Fibroblast of lung (primary cell): ENCODE data around the gene WWOX. TPM values are rescaled to one million over a fixed set of nuclear protein-coding genes. Genes with fewer than 3 reads are reported as not detected.

Experiments used
- DNase-seq, 2 donors: peaks; one replicate each; pipeline versions ENCODE4 v3.0.0 to v3.0.0-alpha.2; 2010; ENCODE audit warnings: low read depth in 2 of 2
- H2AFZ ChIP-seq: 2 replicates; pipeline ENCODE4 v1.5.1; 2012; ENCODE audit warnings: low read length, control low read depth, inconsistent platforms
- H3K27ac ChIP-seq: 2 replicates; pipeline ENCODE4 v1.5.1; 2011; ENCODE audit warnings: low read length, control low read depth; ENCODE audit not compliant: insufficient read depth
- H3K27me3 ChIP-seq: 2 replicates; pipeline ENCODE4 v1.5.1; 2011; ENCODE audit warnings: mild to moderate bottlenecking, low read length; ENCODE audit not compliant: control insufficient read depth, insufficient read depth
- H3K36me3 ChIP-seq: 2 replicates; pipeline ENCODE4 v1.5.1; 2011; ENCODE audit warnings: low read length; ENCODE audit not compliant: control insufficient read depth, insufficient read depth
- H3K4me1 ChIP-seq: 2 replicates; pipeline ENCODE4 v1.5.1; 2011; ENCODE audit warnings: low read length; ENCODE audit not compliant: control insufficient read depth, insufficient read depth; ENCODE audit errors: extremely low read depth
- H3K4me2 ChIP-seq: 2 replicates; pipeline ENCODE4 v1.5.1; 2011; ENCODE audit warnings: low read length, control low read depth; ENCODE audit not compliant: insufficient read depth; ENCODE audit errors: extremely low read depth
- H3K4me3 ChIP-seq, 4 experiments: fragments of 200-600 bp in 1 of 4; sonication (generic) in 1 of 4; replicated peaks in 1 of 4; 2 replicates each; pipeline ENCODE4 v1.5.1; 2011 to 2016; ENCODE audit warnings: low read length in 4 of 4, low read depth in 3 of 4, mild to moderate bottlenecking in 3 of 4, control low read depth in 2 of 4, inconsistent platforms in 1 of 4, mixed read lengths in 1 of 4; ENCODE audit not compliant: insufficient read depth in 1 of 4; ENCODE audit errors: control extremely low read depth in 1 of 4
- H3K79me2 ChIP-seq: 2 replicates; pipeline ENCODE4 v1.5.1; 2012; ENCODE audit warnings: mild to moderate bottlenecking, low read length, inconsistent platforms; ENCODE audit not compliant: control insufficient read depth, insufficient read depth
- H3K9ac ChIP-seq: 2 replicates; pipeline ENCODE4 v1.5.1; 2011; ENCODE audit warnings: mild to moderate bottlenecking, low read length, control low read depth; ENCODE audit not compliant: insufficient read depth
- H3K9me3 ChIP-seq: 2 replicates; pipeline ENCODE4 v1.5.1; 2012; ENCODE audit warnings: low read depth, low read length; ENCODE audit not compliant: control insufficient read depth, insufficient read depth
- H4K20me1 ChIP-seq: 2 replicates; pipeline ENCODE4 v1.5.1; 2011; ENCODE audit warnings: low read length; ENCODE audit not compliant: control insufficient read depth, insufficient read depth; ENCODE audit errors: extremely low read depth
- CTCF ChIP-seq, 2 donors: IDR thresholded peaks in 1 of 2; conservative IDR thresholded peaks in 1 of 2; 1 replicate in 1 of 2; 2 replicates in 1 of 2; pipeline ENCODE4 v1.5.1; 2011 to 2012; ENCODE audit warnings: low read length in 2 of 2, control low read depth in 1 of 2, inconsistent platforms in 1 of 2, low read depth in 1 of 2, mild to moderate bottlenecking in 1 of 2
- EZH2 ChIP-seq: IDR thresholded peaks from 2 replicates; pipeline ENCODE4 v1.5.1; 2012; ENCODE audit warnings: low read length, control low read depth, mild to moderate bottlenecking; ENCODE audit errors: missing control alignments
- polyA plus RNA-seq, 2 donors: library from polyadenylated mRNA; depleted of rRNA in 1 of 2; stranded (reverse) in 1 of 2; unstranded in 1 of 2; fragments of >200 nt; gene quantifications; 2 replicates each; pipeline ENCODE4 v1.2.1, GENCODE V29; 2011 to 2012; ENCODE audit warnings: missing spikeins in 1 of 2
- total RNA-seq: library from RNA; depleted of rRNA; stranded (reverse); fragments of >200 nt; gene quantifications from 2 replicates; pipeline ENCODE4 v1.2.1, GENCODE V29; 2014

Gene WWOX
- total and polyA plus RNA-seq, 2 donors (not counting 1 experiment from before 2014, with no cell fraction given), result 5.6 to 16.3 TPM

- Histone ChIP-seq H3K4me2 (no peak overlapping the region), H3K4me3 (no peak overlapping the region), H3K4me1 (no peaks in the 10 kb centered on the region), H3K27ac (no peak overlapping the region), H3K9ac (no peak overlapping the region), H4K20me1 (no peaks in the 10 kb centered on the region), H2AFZ (no peak overlapping the region), H3K36me3 (no peaks in the 10 kb centered on the region), H3K79me2 (no peaks in the 10 kb centered on the region), H3K27me3 (no peaks in the 10 kb centered on the region), H3K9me3 (no peaks in the 10 kb centered on the region)
- no peak for DNase-seq
- TF ChIP-seq CTCF (conservative IDR thresholded peaks at IDR 0.05 in 1 of 2, IDR thresholded peaks at IDR 0.05 in 1 of 2; ENCODE audit: low read depth in 1 of 2, low read length in 2 of 2) (no peak), EZH2 (no peak)
Measured at GRCh38 chr16:78445818-78446217, 346.4 kb downstream of the WWOX start.

GRCh38 chr16:78446486-78446885 lies 347.0 kb downstream of the WWOX start:
- H3K9me3 ChIP-seq, result no peaks in the 10 kb centered on the region
- H3K36me3 ChIP-seq, result no peaks in the 10 kb centered on the region
- no peak for DNase-seq
- H3K4me1 ChIP-seq, result no peaks in the 10 kb centered on the region
- no peak overlapping the region for H3K9ac ChIP-seq
- H3K27ac ChIP-seq, result no peak overlapping the region
- no peaks in the 10 kb centered on the region for H3K27me3 ChIP-seq
- no peak overlapping the region for H3K4me3 ChIP-seq
- H2AFZ ChIP-seq, result no peak overlapping the region
- TF ChIP-seq EZH2 (no peak), CTCF (conservative IDR thresholded peaks at IDR 0.05 in 1 of 2, IDR thresholded peaks at IDR 0.05 in 1 of 2; ENCODE audit: low read depth in 1 of 2, low read length in 2 of 2) (no peak)
- no peak overlapping the region for H3K4me2 ChIP-seq
- H4K20me1 ChIP-seq, result no peaks in the 10 kb centered on the region
- no peaks in the 10 kb centered on the region for H3K79me2 ChIP-seq

GRCh38 chr16:78446992-78447563 lies 347.6 kb downstream of the WWOX start:
- H3K9me3 ChIP-seq, result no peaks in the 10 kb centered on the region

More at GRCh38 chr16:78446992-78447563, 347.6 kb downstream of the WWOX start:
- Histone ChIP-seq H4K20me1 (no peaks in the 10 kb centered on the region), H3K27ac (no peak overlapping the region), H3K36me3 (no peaks in the 10 kb centered on the region), H3K79me2 (no peaks in the 10 kb centered on the region), H2AFZ (no peak overlapping the region), H3K4me2 (no peak overlapping the region), H3K4me1 (no peaks in the 10 kb centered on the region), H3K4me3 (no peak overlapping the region), H3K9ac (no peak overlapping the region), H3K27me3 (no peaks in the 10 kb centered on the region)
- TF ChIP-seq EZH2 (no peak), CTCF (conservative IDR thresholded peaks at IDR 0.05 in 1 of 2, IDR thresholded peaks at IDR 0.05 in 1 of 2; ENCODE audit: low read depth in 1 of 2, low read length in 2 of 2) (no peak)
- peak in 1 of 2 donors; percentile 3 for DNase-seq
